LNCaP clone FGC (cell line): ENCODE measurements around the gene DTYMK.

Experiments
- DNase-seq: peaks from one replicate; pipeline ENCODE4 v3.0.0-alpha.2; 2011; ENCODE audit warnings: low read depth
- H3K4me3 ChIP-seq: 2 replicates; pipeline ENCODE4 v1.5.1; 2011; ENCODE audit warnings: mild to moderate bottlenecking, low read depth, low read length, control low read depth
- TF ChIP-seq, protein P1 (sequence below): IDR thresholded peaks from 2 replicates; pipeline ENCODE4 v1.5.1; 2012; ENCODE audit warnings: mild to moderate bottlenecking; ENCODE audit not compliant: control insufficient read depth, insufficient read depth; ENCODE audit errors: extremely low read depth

DTYMK gene

DNA sequence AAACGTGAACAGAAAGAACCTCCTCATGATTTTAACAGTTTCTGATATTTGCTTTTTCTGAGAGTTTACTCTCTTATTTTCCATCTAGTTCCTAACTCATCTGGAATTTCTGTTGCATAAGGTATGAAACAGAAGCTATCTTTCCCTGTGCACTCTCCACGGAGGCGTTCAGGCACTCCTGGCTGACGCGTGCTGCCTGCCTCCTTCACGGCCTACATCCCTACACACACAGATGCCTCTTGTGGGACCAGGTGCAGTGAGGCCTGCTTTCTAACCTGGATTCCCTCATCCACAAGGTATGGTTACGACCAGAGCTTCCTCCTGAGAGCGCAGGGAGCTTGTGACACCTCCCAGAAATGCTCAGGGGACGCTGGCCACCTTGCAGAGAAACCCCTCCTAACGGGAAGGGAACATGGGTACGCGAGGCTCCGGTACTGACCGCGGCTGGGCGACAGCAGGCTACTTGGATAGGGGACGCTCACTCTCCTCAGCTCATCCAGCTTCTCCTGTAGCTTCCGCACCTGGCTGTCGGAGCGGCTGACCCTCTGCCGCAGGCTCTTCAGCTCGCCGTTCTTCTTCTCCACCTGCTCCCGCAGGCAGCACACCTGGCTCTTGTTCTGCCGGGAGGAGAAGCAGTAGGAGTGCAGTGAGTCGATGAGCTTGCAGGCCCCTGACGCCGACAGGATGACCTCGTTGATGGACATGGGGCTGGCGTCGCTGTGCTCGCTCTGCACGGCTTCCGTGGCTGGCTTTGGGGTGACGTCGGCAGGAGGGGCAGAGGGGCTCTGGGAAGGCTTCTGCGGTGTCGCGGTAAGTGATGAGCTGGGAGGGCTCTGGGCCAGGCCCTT lies 53.9 kb downstream of the DTYMK start:
- TF ChIP-seq, protein P1, sequence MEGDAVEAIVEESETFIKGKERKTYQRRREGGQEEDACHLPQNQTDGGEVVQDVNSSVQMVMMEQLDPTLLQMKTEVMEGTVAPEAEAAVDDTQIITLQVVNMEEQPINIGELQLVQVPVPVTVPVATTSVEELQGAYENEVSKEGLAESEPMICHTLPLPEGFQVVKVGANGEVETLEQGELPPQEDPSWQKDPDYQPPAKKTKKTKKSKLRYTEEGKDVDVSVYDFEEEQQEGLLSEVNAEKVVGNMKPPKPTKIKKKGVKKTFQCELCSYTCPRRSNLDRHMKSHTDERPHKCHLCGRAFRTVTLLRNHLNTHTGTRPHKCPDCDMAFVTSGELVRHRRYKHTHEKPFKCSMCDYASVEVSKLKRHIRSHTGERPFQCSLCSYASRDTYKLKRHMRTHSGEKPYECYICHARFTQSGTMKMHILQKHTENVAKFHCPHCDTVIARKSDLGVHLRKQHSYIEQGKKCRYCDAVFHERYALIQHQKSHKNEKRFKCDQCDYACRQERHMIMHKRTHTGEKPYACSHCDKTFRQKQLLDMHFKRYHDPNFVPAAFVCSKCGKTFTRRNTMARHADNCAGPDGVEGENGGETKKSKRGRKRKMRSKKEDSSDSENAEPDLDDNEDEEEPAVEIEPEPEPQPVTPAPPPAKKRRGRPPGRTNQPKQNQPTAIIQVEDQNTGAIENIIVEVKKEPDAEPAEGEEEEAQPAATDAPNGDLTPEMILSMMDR, result no peak
- no peak for DNase-seq
- H3K4me3 ChIP-seq, result no peak overlapping the region

DNA sequence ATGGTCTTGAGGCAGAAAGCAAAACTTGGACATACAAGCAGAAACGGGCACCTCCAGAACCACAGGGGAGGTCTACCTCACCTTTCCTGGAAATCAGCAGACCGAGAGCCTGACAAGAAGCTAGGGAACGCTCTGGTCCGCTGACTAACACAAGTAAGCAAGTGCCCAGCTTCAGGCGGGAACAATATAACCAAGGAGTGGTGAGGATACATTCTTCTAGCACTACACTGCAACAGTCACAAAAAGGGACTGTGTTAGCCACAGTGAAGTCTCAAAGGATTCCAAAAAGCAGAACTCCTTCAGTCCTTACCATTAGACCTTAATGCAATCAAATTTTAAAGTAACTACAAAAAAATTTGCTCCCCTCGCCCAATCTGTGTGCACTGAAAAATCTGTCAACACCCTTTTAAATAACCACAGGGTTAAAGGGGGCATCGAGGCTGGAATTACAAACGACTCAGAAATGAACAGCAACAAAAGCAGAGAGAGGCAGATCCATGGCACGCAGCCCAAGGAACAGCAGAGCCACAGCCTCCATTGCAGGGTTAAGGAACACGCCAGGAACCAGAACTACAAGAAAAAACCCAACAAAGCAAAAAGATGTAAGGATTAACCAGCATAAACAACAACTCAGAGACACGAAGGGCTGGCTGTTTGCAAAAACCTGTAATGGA lies 56.7 kb downstream of the DTYMK start:
- TF ChIP-seq, protein P1, result no peak
- H3K4me3 ChIP-seq, result no peak overlapping the region
- DNase-seq, result no peak

DNA sequence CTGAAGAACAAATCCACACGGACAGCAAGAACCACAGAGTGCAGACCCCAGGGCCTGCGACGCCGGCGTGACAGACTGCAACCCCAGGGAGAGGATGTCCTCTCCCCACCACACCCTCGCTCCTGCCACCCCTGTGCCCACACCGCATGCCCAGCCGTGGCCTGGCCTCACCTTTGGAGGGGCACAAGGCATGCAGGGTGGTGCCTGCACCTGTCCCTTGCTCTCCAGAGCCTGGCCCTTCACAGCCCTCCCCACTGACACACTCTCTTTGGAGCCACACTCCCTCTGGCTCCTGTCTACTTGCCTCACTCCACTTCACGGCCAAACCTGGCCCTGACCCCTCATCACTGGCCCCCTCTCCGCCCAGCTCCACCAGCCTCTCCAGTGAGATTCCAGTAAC lies 58.9 kb downstream of the DTYMK start:
- DNase-seq, result no peak
- TF ChIP-seq, protein P1, result no peak
- no peak overlapping the region for H3K4me3 ChIP-seq
